Measurements from ENCODE around the gene CCDC137.

Gene CCDC137

DNA sequence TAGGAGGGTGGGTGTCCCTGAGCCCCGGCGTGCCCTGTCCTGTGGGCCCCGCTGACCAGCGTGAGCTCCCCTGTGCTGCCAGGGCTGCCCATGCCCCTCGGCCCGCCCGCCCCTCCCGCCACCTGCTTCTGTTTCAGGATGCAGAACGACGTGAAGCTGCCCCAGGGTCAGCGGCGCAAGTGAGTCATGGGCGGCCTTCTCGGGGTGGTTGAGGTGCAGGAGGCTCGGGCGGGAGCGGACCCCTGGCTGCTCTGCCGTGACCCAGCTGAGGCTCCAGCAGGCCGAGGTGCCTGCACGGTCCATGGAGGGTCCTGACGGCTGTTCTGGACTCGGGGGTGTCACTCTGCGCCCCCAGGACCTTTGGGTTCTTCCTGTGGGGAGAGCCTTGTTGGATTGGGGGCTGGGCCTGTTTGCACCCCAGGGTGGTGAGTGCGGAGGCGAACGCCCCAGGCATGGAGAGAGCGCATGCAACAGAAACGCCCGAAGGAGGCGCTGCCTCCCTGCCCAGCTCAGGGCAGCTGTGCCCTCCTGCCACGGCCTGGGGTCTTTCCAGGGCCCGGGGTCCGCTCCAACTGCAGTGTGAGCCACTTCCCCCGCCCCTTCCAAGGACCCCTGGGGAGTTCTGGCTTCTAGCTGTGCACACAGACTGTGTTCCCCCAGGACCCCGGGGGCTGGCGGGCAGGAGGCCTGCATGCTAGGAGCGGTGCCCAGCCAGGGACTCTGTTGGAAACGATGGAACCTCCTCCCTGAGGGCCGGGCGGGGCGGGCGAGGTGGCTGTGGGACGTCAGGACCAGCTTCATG lies 49.5 kb downstream of the CCDC137 start:
- DNase-seq (ENCODE audit: low read depth), result no peak

DNA sequence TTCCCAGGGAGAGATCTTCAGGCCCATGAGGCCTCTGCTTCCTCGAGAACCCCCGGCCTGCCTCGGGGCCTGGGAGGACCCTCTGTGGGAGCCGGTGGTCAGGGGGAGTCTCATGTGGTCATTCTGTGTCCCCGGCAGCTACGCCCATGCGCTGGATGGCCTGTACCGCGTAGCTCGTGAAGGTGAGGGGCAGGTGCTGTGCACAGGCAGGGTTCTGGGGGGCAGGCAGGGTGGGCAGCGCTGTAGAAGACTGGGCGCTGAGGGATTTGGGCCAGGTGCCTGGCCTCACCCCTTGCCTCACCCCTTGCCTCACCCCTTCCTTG lies 50.1 kb downstream of the CCDC137 start:
- DNase-seq (ENCODE audit: low read depth), result no peak

DNA sequence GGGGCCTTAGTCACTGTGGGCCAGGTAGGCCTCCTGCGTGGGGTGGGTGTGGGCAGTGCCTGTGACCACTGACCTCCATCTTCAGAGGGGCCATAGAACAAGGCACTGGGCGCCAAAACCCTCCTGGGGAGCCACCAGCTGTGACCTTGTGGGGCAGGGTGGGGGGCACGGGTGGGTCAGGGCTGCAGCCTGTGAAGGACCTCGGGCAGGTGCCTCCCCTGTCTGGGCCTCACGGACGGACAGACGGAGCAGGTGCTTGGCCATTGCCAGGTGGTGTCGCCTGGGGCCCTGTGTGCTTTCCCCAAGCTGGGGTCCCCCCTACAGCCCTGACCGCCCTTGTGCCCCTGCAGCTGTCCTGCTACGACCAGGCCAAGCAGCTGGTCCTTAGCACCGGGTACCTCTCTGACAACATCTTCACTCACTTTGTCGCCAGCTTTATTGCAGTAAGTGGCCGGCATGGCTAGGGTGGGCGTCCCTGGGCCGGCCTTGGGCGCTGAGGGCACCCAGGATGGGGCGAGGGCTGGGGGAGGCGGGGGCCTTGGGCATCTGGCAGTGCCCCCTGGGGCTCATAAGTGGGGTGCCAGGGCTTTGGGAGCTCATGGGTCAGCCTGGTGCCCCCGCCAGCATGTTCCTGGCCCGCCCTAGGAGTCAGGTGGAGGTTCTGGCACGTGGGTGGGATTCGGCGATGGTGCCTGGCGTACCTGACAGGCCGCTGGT lies 50.7 kb downstream of the CCDC137 start:
- no peak for DNase-seq (ENCODE audit: low read depth)

DNA sequence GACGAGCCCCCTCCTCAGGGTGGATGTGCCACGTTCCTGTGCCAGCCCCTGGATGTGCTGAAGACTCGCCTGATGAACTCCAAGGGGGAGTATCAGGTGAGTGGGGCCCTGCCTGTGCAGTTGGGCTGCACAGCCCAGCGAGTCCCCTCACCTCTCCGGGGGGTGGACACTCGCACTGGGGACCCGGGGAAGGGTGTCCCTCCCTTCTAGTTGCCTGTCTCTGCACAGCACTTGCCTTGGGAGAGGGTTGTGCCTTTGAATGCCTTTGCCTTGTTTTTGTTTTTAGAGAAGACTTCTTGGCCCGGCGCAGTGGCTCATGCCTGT lies 51.2 kb downstream of the CCDC137 start:
- DNase-seq (ENCODE audit: low read depth), result no peak

DNA sequence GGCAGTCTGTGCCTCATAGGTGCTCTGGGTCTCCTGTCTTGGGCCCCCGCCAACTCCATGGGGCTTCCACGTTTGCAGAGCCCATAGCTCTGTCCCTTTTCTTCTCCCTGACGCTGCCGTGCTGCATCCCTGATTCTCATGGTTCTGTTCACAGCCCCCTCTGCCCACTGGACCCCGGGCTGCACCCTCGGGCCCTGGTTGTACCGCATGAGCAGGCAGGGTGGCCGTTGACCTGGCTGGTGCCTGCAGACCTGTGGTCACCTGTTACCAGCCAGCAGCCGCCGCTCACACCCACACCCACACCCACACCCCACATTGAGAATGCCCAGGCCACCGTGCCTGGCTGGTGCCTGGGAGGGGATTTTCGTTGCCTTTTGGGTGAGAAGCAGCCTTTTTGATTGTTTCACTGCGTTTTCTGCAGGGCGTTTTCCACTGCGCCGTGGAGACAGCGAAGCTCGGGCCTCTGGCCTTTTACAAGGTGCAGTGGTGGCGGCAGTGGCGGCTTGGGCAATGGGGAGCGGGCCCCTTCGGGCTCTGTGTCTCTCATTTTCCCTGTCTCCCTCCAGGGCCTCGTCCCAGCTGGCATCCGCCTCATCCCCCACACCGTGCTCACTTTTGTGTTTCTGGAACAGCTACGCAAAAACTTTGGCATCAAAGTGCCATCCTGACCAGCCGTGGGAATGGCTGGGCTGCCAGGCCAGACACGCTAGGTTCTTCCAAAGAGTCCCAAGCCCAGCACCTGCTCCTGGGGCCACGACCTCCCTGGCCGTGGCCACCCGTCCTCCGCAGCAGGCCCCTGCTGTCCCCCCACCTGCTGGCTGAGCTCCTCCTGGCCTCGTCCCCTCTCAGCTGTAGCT lies 53.1 kb downstream of the CCDC137 start:
- DNase-seq (ENCODE audit: low read depth), result no peak

DNA sequence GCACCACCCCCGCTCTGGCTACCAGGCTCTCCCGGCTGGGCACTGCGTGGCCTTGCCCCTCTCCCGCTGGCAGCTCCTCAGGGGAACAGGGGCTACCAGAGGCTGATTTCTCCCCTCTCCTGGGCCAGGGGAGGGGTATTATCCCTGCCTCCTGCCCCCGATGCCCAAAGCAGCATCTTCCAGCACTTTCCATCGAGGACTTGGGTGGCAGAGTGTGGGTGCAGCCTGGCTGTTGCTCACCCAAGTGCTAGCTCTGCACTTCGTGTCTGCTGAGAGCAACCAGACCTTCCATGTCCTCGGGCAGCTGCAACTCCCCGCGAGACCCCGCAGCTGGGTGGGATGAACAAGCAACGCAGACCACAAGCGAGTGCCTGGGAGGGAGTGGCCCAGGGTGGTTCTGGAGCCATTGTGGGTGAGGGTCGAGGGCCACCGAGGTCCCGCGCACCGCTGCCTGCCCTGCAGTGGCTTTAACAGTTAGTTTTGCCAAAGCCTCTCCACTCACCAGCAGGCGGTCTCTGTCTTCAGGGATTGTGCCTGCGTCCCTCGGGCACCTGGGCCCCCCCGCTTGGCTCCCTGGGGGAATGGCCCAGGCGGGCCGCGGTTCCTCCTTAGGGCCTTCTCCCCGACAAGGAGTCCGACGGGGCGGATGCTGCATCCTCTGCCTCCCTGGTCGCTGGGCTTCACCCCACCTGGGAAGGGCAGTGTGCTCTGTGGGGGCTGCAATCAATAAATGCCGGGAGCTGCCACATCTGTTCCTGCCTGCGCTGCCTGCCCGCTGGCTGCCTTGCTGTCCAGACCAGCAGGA lies 53.9 kb downstream of the CCDC137 start:
- DNase-seq (ENCODE audit: low read depth), result no peak

DNA sequence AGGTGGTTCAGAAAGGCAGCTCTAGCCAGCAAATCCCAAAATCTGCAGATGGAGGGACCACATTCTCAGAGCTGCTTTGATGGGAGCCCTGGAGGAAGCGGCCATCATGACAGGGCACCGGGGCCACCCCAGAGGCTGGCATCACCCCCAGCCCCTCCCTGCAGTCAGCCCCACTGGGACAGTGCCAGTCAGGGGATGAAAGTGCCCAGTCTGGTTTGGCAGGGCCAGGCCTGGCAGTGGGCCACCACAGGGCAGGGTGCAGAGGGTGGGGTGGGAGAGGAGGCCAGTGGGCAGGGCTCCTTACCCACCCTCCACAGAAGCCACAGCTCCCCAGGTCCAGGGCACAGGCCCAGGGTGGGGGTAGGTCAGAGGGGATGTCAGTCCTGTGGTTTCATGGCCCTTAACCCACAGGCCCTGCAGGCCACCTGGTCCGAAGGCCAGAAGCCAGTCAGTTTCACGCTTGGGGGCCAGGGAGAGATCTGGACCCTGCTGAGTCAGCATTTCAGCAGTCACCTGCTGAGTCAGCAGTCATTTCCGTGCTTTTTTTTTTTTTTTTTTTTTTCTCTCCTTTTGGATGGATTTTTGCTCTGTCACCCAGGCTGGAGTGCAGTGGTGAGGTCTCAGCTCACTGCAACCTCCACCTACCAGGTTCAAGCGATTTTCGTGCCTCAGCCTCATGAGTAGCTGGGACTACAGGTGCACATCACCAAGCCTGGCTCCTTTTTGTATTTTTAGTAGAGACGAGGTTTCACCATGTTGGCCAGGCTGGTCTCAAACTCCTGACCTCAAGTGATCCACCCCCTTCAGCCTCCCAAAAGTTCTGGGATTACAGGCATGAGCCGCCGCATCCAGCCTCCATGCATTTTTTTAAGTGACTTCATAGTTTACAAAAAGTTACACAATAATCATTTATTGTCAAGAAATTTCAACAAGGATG lies 55.9 kb downstream of the CCDC137 start:
- no peak for DNase-seq (ENCODE audit: low read depth)

Measured in ELR (cell line).